NCI-H1092 treated with DMSO at 0.1 percent for 48 hours (cell line): ENCODE data around the gene FAM89A.
A peak's percentile ranks its signal among the peaks of the same experiment; 100 is the strongest.
"Not testable (repeated sequence)": the region's sequence is repeated elsewhere in the genome, so short reads cannot be mapped to it uniquely, and the experiment has no call there.

Experiments
- DNase-seq: peaks from one replicate; lab custom pipeline; 2025; lab: John Stamatoyannopoulos, UW

FAM89A gene

DNA sequence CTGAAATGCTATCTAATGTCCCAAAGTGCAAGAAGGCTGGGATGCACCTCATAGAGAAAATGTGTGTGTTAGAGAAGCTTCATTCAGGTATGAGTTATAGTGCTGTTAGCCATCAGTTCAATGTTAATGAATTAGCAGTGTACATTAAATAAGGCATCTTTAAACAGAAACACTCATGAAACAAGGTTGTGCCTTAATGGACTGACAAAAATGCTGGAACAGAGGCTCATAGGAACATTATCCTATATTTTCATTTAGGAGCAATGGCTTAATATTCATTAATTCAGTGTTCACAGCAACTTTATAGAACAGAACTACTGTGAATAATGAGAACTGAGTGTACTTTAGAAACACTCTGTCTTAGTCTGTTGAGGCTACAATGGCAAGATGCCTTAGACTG is 15.2 kb upstream of the FAM89A start:
- no peak for DNase-seq

GRCh38 chr1:231053493-231054162 is 13.6 kb upstream of the FAM89A start:
- peak; percentile 43 for DNase-seq

DNA sequence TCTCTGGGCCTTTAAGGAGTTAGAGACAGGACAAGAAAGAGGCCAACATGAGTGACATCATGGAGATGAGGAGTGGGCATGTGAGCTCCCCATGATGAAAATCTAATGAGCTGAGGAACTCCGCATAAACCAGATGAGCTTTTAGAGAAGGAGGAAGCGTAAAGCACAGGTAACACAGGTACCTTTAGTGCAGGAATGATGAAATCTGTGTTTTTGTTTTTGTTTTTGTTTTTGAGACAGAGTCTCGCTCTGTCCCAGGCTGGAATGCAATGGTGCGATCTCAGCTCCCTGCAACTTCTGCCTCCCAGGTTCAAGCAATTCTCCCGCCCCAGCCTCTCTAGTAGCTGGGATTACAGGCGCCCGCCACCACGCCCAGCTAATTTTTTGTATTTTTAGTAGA is 12.7 kb upstream of the FAM89A start:
- DNase-seq, result no peak

GRCh38 chr1:231050932-231051331 is 10.9 kb upstream of the FAM89A start:
- DNase-seq, result not testable (repeated sequence)

DNA sequence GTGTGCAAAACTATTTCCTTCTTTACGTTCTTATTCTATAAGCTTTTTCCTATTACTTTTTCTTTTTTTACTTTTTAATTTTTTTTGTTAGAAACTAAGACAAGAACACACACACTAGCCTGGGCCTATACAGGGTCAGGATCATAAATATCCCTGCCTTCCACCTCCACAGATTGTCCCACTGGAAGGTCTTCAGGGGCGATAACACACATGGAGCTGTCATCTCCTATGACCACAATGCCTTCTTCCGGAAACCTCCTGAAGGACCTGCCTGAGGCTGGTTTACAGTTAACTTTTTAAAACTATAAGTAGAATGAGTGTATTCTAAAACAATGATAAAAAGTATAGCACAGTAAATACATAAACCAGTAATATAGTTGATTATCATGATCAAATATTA is 10.3 kb upstream of the FAM89A start:
- DNase-seq, result no peak

DNA sequence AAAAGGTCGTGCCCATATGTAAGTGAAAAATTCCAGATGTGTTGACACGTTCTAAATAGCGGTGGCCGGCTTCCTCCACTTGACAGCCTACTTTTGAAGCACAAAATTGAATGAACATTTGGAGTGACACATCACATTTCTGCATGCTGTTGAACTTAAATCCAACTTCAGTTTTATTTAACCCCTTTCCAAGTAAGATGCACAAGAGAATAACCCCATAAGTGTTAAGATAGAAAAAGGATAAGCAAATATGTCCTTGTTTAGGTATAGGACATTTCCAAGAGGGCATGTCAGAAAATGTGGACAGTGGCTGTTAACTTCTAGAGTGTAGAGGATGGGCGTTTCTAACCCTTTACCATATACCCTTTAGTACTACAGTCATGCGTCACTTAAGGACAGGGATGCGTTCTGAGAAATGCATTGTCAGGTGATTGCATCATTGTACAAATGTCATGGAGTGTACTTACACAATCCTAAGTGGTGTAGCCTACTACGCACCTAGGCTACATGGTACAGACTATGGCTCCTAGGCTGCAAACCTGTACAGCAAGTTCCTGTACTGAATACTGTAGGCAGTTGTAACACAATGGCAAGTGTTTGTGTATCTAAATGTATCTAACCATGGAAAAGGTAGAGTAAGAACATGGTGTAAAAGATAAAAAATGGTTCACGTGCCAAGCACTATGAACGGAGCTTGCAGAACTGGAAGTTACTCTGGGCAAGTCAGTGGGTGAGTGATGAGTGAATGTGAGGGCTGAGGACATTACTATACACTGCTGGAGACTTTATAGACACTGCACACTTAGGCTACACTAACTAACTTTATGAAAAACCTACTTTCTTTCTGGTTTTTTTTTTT is 9.3 kb upstream of the FAM89A start:
- no peak for DNase-seq

DNA sequence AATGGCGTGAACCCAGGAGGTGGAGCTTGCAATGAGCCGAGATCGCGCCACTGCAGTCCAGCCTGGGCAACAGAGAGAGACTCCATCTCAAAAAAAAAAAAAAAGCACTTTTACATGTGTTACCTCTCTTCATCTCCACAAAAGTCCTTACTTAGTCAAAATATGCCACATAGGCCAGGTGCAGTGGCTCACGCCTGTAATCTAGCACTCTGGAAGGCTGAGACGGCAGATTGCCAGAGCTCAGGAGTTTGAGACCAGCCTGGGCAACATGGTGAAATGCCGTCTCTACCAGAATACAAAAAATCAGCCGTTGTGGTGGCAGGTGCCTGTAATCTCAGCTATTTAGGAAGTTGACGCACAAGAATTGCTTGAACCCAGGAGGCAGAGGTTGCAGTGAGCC is 8.4 kb upstream of the FAM89A start:
- not testable (repeated sequence) for DNase-seq

- not testable (repeated sequence) for DNase-seq
Observed at GRCh38 chr1:231047529-231047928, 7.5 kb upstream of the FAM89A start.

DNA sequence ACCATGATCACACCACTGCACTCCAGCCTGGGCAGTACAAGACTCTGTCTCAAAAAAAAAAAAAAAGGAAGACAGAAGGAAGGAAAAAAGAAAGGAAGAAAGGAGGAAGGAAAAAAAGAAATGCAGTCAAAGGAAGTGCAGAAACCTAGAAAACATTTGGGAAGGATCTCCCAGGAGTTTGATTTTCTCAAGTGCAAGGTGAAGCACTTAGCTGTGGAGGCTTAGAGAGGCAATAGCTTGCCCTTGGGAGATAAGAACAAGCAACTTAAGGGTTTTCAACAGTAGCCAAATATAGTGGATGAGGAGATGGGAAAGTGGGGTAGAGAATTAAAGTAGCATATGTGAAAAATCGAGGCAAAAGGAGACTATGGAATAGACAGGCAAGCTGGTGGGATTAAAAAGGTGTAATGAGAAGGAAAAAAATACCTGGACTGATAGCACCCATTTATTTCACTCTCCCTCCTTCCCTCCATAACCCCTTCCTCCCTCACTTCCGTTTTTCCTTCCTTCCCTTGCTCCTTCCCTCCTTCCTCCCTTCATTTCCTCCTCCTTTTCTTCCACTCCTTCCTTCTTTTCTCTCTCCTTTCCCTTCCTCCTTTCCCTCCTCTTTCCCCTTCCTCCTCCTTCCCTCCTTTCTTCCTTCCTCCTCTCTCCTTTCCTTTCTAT is 6.8 kb upstream of the FAM89A start:
- DNase-seq, result no peak

DNA sequence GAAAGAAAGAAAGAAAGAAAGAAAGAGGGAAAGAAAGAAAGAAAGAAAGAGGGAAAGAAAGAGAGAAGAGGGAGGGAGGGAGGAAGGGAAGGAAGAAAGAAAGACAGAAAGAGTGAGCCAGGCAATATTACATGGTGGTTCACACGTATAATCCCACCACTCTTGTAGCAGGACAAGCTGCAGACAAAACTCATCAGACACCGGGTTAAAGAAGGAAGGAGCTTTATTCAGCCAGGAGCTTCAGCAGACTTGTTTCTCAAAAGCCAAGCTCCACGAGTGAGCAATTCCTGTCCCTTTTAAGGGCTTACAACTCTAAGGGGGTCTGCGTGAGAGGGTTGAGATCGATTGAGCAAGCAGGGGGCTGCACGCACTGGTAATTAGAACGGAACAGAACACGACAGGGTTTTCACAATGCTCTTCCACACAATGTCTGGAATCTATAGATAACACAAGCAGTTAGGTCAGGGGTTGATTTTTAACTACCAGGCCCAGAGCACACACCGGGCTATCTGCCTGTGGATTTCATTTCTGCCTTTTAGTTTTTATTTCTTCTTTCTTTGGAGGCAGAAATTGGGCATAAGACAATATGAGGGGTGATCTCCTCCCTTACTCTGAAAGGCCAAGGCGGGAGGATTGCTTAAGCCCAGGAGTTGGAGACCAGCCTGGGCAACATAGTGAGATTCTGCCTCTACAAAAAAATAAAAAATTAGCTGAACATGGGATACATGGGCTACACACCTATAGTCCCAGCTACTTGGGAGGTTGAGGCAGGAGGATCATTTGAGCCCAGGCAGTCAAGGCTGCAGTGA is 6.1 kb upstream of the FAM89A start:
- not testable (repeated sequence) for DNase-seq

GRCh38 chr1:231045286-231045685 is 5.2 kb upstream of the FAM89A start:
- DNase-seq, result no peak

DNA sequence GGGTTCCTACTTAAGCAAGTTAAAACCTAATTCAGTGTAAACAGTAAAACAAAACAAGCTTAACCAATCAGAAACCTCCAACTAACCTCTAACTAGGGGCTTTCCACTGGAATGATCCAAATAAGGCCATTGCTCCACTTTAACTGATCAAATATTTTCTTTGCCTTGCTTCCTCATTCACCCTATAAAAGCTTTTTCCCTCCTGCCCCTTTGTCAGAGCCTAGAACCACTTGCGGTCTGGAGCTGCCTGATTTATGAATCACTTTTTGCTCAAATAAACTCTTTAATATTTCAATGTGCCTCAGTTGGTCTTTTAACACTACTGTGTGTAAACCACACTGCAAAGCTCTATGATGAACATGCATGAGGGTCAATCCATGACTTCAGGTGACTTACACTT is 4.5 kb upstream of the FAM89A start:
- DNase-seq, result no peak

DNA sequence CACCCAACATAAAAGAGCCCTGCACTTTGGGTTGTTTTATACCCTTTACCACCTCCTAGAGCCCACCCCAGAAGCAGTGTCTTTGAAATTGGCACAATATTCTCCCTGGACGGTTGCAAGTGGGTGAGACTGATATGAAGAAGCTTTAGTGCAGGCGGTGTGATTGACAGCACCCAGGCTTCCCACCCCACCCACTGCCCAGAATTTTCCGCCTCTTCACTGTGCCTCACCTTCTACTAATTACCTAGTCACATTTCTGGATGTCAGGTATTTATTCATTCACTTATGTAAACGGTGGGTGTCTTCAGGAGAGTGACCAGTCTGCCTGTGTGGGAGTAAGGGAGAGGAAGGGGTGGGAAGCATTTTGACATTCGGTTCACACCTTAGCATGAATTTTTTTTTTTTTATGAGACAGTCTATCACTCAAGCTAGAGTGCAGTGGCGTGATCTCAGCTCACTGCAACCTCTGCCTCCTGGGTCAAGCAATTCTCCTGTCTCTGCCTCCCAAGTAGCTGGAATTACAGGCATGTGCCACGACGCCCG is 1.7 kb upstream of the FAM89A start:
- no peak for DNase-seq

- DNase-seq, result no peak
Observed at GRCh38 chr1:231040800-231041718, 1.0 kb upstream of the FAM89A start.

DNA sequence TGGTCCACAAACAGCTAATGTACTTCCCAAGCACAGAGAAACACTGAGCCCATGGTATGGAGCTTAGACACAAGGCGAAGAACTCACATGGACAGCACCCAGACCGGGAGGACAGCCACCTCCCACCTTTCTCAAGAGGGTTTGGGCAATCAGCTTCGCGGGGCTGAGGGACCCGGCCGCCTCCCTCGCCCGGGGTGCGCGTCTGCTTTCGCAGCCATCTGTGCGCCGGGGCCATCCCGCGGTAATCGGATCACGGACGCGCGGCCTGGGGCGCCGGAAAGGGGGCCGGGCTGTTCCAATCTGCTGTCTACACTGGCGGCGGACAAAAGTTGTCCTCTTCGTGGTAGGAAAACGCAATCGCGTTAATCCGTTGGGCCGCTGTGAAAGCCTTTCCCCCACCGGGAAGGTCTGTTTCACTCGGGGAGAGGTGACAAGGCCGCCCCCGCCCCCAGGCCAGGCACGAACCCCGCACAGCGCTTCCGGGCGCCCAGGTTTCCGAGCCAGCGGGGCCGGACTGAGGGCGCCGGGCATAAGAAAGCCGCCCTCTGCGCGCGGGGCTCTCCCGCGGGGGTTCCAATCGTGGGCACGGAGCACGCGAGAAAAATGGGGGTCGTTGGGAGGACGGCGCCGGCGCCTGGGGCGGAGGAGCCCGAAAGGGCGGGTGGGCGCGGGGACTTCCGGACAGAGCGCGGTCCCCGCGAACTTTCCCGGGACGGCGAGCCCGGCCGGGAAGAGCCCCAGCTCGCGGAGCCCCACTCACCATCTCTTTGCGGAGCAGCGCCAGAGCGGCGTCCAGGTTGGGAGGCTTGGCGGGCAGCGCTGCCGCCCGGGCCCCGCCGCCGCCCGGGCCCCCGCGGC is 664 bp downstream of the FAM89A start:
- DNase-seq, result peak; percentile 8

DNA sequence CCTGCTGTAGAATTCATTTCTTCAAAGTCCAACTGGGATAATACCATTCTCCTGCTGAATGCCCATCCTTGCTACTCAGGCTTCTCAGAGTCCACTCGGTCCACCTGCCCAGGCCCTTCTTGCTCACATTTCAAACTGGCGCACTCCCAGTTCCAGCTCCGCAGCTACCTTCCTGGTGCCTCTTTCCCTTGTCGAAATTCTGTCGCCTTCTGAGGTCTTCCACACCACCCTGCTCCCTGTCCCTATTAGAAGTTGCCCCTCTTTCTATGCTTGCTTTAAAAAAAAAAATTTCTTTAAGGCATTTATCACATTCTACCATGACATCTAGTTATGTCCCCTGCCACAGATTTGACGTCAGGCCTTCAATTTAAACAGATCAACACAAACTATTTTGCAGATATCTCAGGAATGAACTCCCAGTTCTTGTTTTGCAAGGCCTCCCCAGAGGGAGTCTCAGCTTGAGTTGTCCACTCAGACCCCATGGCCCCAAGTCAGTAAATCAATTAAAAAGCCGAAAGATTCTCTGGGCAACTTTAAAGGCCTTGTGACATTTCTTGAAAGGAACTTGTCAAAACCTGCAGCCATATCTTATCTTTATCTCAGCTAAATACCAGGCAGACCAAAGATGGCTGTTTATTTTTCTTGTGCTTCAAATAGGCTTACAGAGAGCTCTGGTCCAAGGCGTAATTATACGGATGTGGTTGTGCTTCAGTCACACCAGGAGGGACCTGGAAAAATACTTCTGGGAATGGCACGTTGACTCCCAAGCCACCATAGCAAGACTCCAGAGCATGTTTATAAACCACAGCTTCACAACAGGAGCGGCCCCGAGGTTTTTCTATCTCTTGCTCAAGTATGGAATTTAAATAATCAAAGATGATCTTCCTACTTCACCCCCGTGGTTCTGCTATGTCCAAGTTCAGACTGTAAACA is 2.2 kb downstream of the FAM89A start:
- DNase-seq, result no peak

DNA sequence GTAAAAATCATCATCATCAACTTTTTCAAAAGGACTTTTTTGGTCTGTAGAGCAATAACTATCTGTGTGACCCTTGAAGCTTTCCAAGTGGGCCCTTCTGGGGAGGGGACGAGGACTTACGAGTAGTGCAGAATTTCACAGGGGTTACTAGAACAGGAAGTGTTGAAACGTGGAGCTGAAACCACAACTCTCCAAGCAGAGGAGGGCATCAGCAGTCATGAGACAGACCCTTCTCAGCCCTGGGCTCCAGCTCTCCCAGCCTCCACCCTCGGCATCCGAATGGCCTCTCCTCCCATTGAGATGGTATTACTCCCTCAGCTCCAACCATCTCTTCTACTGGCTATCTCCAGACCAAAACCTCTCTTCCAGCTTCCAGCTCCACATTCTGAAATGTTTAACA is 3.6 kb downstream of the FAM89A start:
- no peak for DNase-seq

DNA sequence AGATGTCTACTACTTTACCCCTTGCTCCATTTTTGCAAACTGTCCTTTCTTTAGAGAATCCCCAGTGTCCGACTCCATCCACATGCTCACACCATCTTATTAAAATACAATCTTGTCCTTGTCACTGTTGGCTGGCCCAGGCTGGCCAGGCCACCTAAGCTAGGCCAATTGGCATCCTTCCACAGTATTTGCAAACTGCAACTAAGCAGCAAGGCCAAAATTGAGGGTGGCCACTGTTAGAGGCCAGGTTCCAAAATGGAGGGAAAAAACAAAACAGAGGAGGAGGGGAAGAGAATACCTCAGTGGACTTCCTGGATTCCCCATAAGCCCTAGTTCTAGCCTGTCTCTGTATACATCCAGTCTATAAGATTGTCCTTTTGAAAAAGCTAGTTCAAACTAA is 4.3 kb downstream of the FAM89A start:
- no peak for DNase-seq

DNA sequence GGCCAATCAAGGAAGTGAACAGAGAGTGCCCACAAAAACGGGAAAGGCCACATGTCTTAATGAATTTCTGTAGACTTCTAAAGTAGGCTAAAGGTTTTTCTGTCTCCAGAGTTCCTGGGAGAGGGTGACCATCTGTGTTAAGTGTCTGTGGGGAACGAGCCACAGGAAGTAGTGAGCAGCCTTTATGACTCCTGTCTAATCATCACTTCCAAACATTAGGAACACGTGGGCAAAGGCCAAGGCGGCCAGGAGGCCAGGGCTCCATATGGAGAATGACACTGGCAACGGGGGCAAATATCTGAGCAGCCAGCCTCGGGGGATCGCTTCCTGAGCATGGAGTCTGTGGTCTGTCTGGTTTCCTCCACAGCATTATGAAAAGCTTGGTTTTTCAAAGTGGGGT is 7.1 kb downstream of the FAM89A start:
- DNase-seq, result no peak
